GM19395 (cell line): Measurements from ENCODE around the gene DRD1.
"Not testable (repeated sequence)": the region's sequence is repeated elsewhere in the genome, so short reads cannot be mapped to it uniquely, and the experiment has no call there.

Experiments
- ATAC-seq: cut with Tn5 transposase; IDR thresholded peaks from one replicate; pipeline ENCODE4 v1.9.1; 2021; ENCODE audit warnings: mild to moderate bottlenecking, moderate library complexity; ENCODE audit not compliant: unreplicated experiment

Gene DRD1

DNA sequence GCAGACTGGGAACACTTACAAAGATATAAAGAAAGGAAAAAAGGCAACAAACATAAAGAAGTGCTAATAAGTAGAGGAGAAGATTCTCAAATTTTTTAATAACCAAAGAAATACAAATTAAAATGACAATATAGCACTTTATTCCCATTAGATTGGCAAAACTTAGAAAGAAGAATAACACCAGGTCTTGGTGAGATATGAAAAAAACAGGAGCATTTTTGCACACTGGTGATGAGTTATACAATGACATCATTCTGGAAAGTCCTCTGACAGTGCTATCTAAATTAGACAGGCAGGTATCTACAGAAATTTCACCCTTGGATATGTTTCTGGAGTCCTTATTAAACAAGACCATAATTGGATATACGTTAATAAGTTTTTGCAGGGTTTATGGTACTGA is 24.9 kb upstream of the DRD1 start:
- no peak for ATAC-seq

DNA sequence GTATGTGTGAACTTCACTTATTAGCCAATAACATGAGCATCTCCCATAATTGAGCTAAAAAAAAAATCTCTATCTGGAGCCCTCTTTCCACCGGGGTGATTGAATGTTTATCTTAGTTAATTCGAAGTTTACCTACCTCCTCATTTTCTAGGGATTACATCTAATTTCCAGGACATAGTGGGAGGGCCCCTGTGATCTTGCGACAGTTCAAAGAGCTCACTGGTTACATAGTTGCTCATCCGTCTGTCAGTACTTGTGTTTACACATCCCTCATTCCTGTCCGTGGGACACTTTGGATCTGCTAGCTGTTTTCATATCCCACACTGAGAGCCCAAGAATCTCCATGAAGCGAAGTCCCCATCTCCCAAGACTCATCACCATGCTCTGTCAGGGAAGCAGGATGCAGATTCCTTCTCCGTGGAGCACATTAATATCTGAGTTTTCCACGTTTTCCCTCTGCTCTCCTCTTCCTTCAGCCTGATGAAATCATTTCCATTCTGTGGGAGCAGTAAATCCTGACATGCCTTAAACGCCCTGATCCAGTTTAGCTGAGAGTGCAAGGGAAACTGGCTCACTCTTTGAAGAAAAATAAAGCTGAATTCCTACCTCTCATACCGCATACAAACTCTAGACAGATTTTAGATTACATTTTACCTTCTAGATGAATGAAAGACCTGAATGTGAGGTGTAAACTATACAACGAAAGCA is 24.2 kb upstream of the DRD1 start:
- no peak for ATAC-seq

DNA sequence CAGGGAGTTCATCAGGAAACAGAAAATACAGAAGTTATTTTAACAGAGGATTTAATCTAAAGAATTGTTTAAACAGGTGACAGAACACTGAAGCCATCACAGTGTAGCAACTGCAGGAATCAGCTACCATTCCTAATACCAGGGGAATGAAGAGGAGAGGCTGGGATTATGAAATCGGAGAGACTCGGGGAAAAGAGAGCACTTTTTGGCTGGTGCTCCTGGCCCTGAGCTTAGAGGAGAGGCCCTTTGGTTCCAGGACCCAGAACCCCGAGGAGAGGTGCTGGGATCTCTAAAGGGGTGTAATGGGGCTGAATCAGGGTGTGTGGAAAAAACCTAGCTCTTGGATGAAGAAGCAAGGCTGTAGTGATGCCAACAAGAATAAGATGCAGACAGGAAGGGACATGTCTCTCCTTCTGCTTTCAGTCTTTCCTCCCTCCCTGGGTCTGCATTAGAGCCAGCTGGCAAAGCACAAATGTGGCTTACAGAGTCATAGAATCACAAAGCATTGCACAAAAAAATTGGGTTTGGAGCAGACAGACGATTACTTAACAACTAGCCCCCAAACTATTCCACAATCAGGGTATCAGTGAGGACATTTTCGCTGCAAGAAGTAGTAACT is 22.8 kb upstream of the DRD1 start:
- no peak for ATAC-seq

DNA sequence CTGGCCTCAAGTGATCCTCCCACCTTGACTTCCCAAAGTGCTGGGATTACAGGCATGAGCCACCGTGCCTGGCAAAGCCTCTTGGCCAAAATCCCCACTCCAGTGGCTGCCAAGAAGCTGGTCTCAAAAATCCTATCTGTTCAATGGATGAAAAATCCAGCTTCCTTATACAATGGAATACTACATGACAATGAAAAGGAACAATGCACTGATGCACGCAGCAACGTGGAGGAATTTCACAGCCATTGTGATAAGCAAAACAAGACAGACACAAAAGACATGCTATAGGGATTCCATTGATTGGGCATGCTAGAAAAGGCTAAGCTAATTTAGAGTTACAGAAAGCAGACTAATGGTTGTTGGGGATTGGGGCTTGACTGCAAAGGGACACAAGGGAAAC is 21.3 kb upstream of the DRD1 start:
- no peak for ATAC-seq

DNA sequence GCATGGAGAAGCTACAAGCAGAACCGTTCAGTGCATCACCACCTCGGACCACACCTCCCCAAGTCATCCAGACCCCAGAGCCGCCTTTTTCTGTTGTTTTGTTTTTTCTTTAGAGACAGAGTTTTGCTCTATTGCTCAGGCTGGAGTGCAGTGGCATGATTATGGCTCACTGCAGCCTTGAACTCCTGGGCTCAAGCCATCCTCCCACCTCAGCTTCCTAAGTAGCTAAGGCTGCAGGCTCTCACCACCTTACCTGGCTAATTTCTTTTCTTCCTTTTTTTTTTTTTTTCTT is 20.9 kb upstream of the DRD1 start:
- no peak for ATAC-seq

DNA sequence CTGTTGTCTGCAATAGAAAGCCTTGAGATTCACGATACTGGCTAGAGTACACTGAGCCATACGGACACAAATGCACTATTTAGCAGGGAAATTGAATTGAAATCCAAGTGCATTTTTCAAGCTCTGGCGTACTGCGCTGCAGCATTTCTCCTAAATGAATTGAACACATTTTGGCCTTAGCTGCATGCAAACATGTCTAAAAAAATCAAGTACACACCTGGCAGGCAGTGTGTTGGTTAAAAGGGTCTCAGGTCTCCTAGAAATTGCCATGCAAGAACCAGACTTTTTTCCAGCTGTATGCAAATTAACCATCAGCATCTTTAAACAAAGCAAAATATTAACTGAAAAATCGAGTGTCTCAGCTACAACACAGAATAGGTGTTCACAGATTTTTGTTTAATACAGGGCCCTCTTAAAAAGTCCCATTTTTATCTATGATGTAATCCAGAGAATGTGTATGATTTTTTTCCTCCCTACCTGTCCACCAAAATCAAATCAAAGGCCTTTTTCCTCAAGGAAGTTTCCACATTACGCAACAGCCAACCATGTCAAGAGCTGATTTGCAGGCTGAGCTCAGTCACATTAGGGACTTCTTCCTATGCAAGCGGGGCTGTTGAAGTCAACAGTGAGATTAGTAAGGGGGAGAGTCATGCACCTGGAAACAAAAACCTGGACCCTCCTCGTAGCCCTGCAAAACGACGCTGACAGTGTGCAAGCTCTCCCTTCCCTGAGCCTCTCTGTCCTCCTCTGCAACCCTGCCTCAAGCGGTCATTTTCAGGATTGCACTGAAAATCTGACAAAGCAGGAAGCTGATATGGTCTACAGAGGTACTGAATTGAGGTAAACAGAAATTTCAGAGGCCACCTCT is 20.3 kb upstream of the DRD1 start:
- peak; percentile 100 for ATAC-seq

DNA sequence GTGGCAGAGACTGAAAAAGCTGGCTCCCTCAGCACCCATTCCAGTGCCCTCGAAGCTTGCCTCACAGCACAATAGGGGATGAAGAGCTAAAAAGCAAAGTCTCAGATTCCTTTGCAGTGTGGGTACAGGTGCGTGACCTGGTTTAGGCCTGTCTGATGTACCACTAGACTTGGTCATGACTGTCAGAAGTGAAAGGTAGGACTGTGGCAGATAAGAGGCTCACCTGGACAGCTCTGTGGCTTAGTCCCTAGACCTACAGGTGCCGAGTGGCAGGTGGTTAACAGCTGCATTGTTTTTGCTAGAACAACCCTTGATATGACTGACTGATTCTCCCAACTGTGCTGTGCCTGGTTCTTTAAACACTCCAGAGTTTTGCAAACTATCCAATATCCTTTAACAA is 19.7 kb upstream of the DRD1 start:
- no peak for ATAC-seq

DNA sequence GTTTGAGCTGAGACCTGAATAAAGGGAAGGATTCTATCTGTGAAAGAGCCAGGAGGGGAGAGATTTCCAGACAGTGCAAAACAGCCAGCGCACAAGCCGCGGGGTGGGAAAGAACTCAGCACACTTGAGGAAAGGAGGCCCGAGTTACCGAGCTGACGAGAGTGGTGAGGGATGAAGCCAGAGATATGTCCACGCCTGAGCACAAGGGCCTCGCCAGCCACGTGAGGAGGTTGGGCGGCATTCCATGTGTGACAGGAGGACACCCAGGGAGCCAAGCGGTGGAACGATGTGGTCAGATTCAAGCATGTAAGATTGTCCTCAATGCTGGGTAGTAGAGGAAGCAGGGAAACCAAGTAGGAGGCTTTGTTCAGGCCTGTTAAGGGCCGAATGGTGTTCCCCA is 17.4 kb upstream of the DRD1 start:
- ATAC-seq = no peak

DNA sequence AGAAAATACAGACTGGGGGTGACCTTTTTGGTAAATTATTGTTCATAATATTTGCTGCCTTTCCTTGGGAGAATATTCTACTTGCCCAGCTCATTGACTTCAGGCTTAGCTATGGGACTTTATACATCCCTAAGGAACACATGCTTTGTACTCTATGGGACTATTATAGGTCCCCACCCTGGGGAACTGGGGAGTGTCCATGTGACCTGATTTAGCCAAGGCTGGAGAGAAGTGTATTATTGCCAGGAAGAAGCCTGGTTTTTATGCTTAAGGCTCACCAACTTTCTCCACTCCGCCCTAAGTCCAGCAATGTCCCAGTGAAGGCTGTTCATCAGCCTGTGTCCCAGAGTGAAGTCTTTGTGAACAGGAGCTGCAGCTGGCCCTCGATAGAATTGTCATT is 16.6 kb upstream of the DRD1 start:
- ATAC-seq = no peak

DNA sequence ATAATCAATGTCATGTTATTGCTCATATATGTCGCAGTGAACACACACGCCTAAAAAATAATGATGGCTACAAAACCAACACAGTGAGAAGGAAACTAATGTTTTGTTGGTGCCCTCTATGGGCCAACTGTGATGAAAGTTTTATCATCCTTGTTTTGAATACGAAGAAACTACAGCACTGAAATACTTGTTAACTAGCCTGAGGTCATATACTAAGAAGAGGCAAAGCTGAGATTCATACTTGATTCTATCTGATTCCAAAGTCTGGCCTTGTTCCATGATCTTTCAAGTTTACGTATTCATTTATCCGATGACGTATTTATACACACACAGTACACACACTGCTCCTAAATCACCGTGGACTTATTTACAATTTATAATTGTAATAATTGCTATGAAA is 16.1 kb upstream of the DRD1 start:
- ATAC-seq = no peak

DNA sequence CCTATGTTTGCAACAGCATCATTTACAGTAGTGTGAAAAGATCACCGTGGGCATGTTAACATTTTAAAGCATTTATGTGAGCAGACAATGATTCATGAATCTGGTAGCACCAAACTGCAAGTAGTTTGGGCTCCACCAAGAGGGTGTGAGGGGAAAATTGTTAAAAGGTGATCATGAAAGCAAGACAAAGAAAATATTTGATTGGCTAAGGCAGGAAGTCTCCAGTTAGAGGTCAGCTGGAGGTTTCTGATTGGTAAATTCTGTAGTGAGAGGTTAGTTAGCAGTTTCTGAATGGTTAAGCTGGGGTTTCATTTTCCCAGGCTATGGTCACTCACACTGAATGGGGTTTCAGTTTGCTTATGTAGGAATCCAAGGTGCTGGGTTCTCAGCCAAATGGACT is 13.5 kb upstream of the DRD1 start:
- peak; percentile 92 for ATAC-seq

DNA sequence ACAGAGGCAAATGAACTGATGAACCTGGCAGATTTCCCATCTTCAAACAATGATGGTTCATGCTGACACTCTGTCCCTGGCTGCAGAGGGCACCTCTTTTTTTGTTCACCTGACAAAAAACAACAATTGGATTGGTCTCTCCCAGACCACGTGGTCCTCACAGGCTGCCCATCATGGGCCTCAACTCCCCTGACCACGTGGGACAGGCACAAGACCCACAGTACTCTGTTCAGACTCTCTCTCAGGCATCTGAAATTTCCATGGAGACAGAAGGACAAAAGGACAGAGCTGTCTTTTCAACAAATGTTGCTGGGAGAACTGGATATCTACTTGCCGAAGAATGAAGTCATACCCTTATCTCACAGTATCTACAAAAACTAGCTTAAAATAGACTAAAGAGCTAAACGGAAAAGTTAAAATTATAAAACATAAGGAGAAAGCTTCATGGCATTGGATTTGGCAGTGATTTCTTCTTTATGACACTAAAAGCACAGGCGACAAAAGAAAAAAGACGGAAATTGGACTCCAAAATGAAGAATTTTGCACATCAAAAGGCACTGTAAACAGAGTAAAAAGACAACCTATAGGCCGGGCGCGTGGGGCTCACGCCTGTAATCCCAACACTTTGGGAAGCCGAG is 12.2 kb upstream of the DRD1 start:
- no peak for ATAC-seq

DNA sequence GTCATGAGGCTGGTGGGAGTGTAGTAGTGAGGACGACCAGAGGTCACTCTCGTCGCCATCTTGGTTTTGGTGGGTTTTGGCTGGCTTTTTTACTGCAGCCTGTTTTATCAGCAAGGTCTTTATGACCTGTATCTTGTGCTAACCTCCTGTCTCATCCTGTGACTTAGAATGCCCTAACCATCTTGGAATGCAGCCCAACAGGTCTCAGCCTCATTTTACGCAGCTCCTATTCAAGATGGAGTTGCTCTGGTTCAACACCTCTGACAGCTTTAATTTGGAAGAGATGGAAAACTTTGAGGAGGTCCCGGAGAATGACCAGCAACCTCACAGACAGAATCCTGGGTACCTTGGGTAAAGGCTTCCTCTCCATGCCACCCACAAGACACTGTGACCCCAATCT is 10.4 kb upstream of the DRD1 start:
- not testable (repeated sequence) for ATAC-seq

DNA sequence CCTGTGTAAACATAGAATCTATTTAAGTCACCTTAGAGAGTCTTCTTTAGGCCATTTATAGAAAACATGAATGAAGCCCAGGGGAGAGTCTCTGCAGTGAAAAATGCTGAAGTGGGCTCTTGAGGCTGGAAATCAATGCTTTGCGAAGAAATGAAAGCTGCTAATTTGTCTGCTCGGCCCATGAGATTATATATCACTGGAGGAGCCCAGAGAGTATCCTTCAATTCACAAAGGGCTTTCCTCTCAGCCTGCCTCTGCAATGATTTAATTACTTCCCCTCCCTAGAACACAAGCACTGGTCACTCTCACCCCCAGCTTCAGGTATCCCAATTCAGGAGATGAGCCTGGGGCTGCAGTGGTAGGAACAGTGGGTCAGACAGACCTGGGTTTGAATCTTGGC is 8.2 kb upstream of the DRD1 start:
- ATAC-seq = no peak

DNA sequence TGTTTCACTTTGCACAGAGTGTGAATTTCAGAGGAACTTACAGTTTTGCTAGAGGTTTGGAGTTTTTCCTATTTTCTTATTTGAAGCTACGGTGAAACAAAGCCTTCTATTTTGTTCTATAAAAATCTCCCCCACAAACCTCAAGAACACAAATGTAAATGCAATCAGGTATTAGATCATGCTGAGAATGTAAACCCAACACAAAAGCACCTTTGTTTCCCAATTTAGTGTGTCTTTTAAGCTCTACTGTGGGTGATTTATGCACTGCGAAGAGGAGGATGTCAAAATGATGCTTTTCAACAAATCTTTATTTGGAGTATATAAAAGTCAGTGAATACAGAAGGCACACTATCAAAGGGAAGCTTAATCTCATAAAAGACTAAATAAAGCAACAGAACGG is 4.3 kb upstream of the DRD1 start:
- no peak for ATAC-seq

DNA sequence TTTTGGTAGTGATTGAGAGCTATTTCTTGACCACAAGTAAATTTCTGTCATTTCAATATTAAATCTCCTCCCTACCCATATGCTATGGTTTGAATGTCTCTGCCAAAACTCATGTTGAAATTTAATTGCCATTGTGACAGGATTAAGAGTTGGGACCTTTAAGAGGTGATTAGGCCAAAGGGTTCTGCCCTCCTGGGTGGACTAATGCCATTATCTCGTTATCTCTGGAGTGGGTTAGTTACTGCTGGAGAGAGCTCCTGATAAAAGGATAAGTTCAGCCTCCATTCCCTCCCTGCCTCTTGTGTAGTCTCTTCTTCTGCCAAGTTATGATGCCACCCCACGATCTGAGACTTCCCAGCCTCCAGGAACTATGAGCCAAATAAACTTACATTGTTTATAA is 3.6 kb upstream of the DRD1 start:
- ATAC-seq = no peak

DNA sequence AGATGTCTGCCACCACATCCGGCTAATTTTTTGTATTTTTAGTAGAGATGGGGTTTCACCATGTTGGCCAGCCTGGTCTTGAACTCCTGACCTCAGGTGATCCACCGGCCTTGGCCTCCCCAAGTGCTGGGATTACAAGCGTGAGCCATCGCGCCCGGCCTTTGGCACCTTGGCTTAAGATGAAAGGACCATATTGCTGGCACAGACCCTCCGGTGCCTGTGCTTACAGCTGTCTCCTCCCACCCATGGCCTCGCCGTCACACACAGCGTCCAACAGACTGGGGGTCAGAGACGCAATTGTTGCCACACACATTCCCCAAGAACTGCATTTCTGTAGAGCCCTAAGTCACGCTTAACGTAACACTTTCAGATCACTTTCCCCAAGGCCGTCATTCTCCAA is 2.4 kb upstream of the DRD1 start:
- not testable (repeated sequence) for ATAC-seq

DNA sequence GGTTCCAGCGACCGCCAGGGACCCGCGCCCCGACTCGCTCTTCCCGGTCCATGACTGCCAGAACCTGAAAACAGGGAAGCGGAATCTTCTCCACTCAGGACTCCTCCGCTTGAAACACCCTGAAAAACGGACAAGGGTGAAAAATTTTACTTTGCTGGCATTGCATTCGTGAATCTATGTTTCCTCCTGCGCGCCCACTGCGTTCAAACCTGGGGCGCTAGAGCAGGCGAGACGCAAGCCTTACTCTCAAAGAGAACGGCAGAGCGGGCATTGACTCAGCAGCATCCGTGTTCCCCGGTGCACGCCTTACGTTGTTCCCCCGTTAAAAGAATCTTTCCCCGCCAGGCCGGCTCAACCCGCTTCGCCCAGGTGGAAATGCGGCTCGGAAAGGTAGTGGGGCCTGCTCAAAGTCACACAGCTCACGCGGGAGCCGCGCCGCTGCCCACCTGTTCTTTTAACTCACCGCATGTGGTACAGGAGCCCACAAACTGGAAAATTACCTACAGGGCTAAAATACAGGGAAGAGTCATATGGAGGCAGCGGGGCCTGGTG is 999 bp upstream of the DRD1 start:
- ATAC-seq = no peak

DNA sequence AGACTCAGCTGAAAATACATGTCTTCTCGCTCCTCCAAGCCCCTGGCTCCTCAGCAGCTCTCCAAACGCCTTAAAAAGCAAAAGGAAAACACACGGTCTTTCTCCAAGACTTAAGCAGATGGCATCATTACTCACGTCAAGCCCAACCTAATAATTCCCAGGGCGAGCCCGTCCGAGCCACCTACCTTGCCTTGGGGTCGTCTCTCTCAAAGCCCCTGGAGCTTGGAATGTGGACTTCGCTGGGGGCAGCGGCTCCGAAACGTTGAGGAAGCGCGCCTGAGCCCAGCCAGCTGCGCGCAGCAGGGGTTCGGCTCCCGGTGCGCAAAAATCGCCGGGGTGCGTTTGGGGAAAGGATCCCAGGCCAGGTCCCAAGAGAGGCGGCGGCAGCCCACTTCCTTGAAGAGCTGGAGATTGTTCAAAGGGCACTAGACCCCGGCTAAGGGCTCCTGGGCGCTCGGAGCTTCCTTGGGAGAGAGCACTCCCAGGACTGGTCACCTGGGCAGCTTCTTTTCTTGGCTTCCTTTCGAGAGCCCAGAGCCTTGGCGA is 395 bp downstream of the DRD1 start:
- no peak for ATAC-seq

DNA sequence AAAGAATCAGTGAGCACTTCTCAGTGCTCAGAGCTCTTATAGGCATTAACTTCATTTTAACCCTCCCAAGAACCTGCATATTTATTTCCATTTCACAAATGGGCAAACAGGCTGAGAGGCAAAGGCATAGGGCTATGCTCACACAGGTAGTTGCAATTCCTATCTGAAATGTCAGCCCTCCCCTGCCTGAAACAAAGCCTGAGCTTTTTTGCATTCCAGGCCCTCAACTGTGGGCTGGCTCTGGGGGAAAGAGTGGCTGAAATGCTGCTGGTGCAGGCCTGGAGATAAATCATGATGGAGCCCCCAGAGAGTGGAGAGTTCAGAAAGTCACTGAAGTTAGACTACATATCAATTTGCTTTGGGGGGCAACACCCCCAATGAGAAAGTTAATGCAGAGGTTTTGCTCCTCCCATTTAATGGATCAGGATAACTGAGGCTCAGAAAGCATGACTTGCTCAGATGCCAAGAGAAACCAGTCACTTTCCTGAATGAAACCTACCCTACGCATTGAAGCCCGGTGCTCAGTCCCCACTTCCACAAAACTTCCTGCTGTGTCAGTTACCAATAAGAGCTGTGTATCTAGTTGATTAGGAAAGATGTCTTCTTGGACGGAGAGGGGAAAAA is 5.6 kb downstream of the DRD1 start:
- no peak for ATAC-seq

DNA sequence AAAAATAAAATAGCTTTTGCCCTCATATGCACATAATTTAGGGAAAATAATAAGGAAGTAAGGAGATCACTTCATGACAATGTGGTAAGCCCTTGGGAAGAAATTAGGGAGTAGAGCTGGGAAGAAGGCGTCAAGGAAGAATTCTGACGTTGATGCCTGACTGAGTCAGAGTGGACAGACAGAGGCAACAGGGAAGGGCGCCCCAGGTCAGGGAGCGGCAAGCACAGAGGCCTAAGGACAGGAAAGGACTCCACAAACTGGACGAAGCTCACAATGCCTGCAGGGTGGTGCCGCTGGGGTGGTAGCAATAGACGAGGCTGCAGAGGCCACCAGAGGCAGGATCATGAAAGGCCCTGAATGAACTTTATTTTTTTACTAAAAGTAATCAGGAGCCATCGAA is 7.6 kb downstream of the DRD1 start:
- no peak for ATAC-seq
